Right atrium auricular region (tissue), 2 donors: ENCODE data around the gene CD27. TPM values are rescaled to one million over a fixed set of nuclear protein-coding genes. Genes with fewer than 3 reads are reported as not detected.

Source experiments
- DNase-seq: peaks from one replicate; pipeline ENCODE4 v3.0.0-alpha.2; 2019; ENCODE audit warnings: low spot score
- H3K27ac ChIP-seq, 2 donors: fragments of 200-600 bp; sonication (generic); 1 replicate in 1 of 2; 2 replicates in 1 of 2; pipeline ENCODE4 v1.5.1; 2016 to 2019
- H3K27me3 ChIP-seq, 2 donors: fragments of 200-600 bp; sonication (generic); one replicate each; pipeline versions ENCODE4 v1.5.1 to v1.6.0; 2017 to 2019
- H3K36me3 ChIP-seq: fragments of 200-600 bp; sonication (generic); one replicate; pipeline ENCODE4 v1.5.1; 2016
- H3K4me1 ChIP-seq, 2 donors: fragments of 200-600 bp; sonication (generic); one replicate each; pipeline versions ENCODE4 v1.5.1 to v1.6.0; 2017 to 2019
- H3K4me3 ChIP-seq, 2 donors: fragments of 200-600 bp; sonication (generic); 1 replicate in 1 of 2; 2 replicates in 1 of 2; pipeline ENCODE4 v1.5.1; 2017 to 2019; ENCODE audit warnings: mild to moderate bottlenecking in 1 of 2, moderate library complexity in 1 of 2
- H3K9me3 ChIP-seq, 2 donors: fragments of 200-600 bp; sonication (generic); one replicate each; pipeline ENCODE4 v1.5.1; 2019
- total RNA-seq, 2 donors: library from RNA; depleted of rRNA; stranded (reverse); fragments of >200 nt; gene quantifications; one replicate each; pipeline ENCODE4 v1.1.0, GENCODE V29; 2016
- TF ChIP-seq, protein P1 (sequence below), 2 donors: fragments of 200-600 bp; sonication (generic); IDR thresholded peaks; one replicate each; pipeline ENCODE4 v1.5.1; 2019; ENCODE audit warnings: antibody characterized with exemption in 2 of 2

The CD27 gene
- total RNA-seq, 2 donors from 2014 or later, result 1.1 TPM; not detected in 1

DNA sequence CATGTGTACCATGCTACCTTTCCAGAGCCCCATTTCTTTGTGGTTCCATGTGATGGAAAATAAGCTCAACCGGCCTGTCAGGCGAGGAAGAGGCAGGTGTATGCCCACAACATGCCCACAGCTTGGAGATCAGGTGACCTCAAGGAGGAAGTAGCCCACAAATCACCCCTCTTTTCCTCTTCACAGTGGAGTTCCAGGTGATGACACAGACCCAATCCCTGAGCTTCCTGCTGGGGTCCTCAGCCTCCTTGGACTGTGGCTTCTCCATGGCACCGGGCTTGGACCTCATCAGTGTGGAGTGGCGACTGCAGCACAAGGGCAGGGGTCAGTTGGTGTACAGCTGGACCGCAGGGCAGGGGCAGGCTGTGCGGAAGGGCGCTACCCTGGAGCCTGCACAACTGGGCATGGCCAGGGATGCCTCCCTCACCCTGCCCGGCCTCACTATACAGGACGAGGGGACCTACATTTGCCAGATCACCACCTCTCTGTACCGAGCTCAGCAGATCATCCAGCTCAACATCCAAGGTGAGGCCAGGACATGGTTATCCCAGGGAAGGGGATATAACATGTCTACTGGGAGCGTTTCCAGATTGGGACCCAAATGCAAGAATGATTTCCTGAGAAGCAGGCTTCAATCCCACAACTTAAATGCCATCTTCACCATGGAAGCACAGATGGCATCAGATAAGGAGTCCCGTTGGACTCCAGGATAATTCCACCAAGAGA lies 12.6 kb downstream of the CD27 start:
- H3K36me3 ChIP-seq, result peaks cover 64% of the 10 kb centered on the region
- no peak for DNase-seq
- H3K9me3 ChIP-seq, result no peaks in the 10 kb centered on the region
- H3K4me3 ChIP-seq, result no peak overlapping the region
- H3K27me3 ChIP-seq, result no peaks in the 10 kb centered on the region
- H3K4me1 ChIP-seq, result peaks cover 0 to 32% of the 10 kb centered on the region in 2 donors
- TF ChIP-seq, protein P1, sequence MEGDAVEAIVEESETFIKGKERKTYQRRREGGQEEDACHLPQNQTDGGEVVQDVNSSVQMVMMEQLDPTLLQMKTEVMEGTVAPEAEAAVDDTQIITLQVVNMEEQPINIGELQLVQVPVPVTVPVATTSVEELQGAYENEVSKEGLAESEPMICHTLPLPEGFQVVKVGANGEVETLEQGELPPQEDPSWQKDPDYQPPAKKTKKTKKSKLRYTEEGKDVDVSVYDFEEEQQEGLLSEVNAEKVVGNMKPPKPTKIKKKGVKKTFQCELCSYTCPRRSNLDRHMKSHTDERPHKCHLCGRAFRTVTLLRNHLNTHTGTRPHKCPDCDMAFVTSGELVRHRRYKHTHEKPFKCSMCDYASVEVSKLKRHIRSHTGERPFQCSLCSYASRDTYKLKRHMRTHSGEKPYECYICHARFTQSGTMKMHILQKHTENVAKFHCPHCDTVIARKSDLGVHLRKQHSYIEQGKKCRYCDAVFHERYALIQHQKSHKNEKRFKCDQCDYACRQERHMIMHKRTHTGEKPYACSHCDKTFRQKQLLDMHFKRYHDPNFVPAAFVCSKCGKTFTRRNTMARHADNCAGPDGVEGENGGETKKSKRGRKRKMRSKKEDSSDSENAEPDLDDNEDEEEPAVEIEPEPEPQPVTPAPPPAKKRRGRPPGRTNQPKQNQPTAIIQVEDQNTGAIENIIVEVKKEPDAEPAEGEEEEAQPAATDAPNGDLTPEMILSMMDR (IDR thresholded peaks at IDR 0.05), result no peak
- no peak overlapping the region for H3K27ac ChIP-seq

DNA sequence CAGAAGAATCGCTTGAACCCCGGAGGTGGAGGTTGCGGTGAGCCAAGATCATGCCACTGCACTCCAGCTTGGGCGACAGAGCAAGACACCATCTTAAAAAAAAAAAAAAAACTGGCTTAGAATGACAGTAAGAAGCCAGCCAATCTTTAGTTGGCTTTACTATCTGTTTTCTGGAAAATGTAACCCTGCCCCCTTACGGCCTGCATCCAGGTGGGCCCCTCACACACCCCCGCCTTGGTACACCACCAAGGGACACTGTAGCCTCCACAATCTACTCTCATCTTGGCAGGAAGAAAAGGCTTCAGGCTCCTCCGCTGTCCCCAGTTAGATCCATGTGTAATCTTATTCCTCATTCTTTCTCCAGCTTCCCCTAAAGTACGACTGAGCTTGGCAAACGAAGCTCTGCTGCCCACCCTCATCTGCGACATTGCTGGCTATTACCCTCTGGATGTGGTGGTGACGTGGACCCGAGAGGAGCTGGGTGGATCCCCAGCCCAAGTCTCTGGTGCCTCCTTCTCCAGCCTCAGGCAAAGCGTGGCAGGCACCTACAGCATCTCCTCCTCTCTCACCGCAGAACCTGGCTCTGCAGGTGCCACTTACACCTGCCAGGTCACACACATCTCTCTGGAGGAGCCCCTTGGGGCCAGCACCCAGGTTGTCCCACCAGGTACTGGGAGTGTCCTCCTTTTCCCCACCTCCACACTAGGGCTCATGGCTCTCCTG lies 13.7 kb downstream of the CD27 start:
- Histone ChIP-seq H3K36me3 (peaks cover 74% of the 10 kb centered on the region), H3K27me3 (no peaks in the 10 kb centered on the region), H3K4me1 (peaks cover 0 to 22% of the 10 kb centered on the region in 2 donors), H3K4me3 (no peak overlapping the region), H3K9me3 (no peaks in the 10 kb centered on the region), H3K27ac (no peak overlapping the region)
- TF ChIP-seq, protein P1 (IDR thresholded peaks at IDR 0.05), result no peak
- no peak for DNase-seq

GRCh38 chr12:6459004-6459337 lies 14.2 kb downstream of the CD27 start:
- peaks cover 80% of the 10 kb centered on the region for H3K36me3 ChIP-seq
- H3K4me1 ChIP-seq, result peaks cover 0 to 21% of the 10 kb centered on the region in 2 donors
- DNase-seq, result no peak
- TF ChIP-seq, protein P1 (IDR thresholded peaks at IDR 0.05), result no peak
- H3K27me3 ChIP-seq, result no peaks in the 10 kb centered on the region
- H3K9me3 ChIP-seq, result no peaks in the 10 kb centered on the region
- no peak overlapping the region for H3K27ac ChIP-seq
- H3K4me3 ChIP-seq, result no peak overlapping the region

GRCh38 chr12:6460751-6461371 lies 16.1 kb downstream of the CD27 start:
- TF ChIP-seq, protein P1 (IDR thresholded peaks at IDR 0.05), result no peak
- no peak for DNase-seq

DNA sequence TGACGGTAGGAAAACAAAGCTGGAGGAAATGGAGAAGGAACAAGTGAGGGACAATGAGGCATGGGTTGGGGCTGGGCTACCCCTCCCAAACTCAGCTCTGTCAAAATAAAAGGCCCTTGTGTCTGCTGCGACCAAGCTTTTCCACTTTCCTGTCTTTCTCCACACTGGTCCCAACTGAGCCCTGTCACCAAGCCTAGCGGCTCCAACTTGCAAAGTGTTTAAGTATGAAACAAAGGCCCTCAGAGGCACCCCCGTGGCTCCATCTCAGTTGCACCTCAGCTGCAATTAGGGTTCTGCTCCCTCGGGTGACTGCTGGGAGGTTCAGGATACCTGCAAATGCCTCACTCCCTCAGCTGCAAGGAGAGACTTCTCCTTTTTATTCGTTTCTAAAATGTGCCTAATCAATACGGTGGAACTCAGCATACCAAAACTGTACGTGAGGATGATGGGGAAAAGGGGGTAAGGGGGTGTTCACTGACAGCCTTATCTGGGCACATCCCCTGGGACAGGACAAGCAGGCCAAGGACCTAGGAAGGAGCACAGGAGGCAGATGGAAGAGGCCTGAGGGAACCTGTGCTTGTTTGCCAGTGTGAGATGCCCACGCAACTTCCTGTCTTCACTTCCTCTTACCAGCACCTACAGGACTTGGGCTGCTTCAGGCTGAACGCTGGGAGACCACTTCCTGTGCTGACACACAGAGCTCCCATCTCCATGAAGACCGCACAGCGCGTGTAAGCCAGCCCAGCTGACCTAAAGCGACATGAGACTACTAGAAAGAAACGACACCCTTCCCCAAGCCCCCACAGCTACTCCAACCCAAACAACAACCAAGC lies 16.9 kb downstream of the CD27 start:
- no peak overlapping the region for H3K4me3 ChIP-seq
- H3K4me1 ChIP-seq, result peaks cover 0 to 21% of the 10 kb centered on the region in 2 donors
- H3K9me3 ChIP-seq, result no peaks in the 10 kb centered on the region
- peak overlapping the region; percentile 51 to 55 for H3K27ac ChIP-seq
- H3K27me3 ChIP-seq, result no peaks in the 10 kb centered on the region
- TF ChIP-seq, protein P1 (IDR thresholded peaks at IDR 0.05), result no peak
- peaks cover 93% of the 10 kb centered on the region for H3K36me3 ChIP-seq
- DNase-seq, result peak; percentile 64

More at GRCh38 chr12:6460751-6461371, 16.1 kb downstream of the CD27 start:
- no peaks in the 10 kb centered on the region for H3K27me3 ChIP-seq
- H3K9me3 ChIP-seq, result no peaks in the 10 kb centered on the region
- no peak overlapping the region for H3K4me3 ChIP-seq
- peaks cover 0 to 21% of the 10 kb centered on the region in 2 donors for H3K4me1 ChIP-seq
- peaks cover 89% of the 10 kb centered on the region for H3K36me3 ChIP-seq
- H3K27ac ChIP-seq, result peak overlapping the region; percentile 51 to 55
